Neural progenitor cell (in vitro differentiated cells): ENCODE data around the gene HHAT. TPM values are rescaled to one million over a fixed set of nuclear protein-coding genes. Genes with fewer than 3 reads are reported as not detected.

ENCODE experiments used
- DNase-seq: peaks from one replicate; pipeline ENCODE4 v3.0.0-alpha.2; 2016; ENCODE audit warnings: low spot score
- H2AFZ ChIP-seq: fragments of 200-600 bp; sonication (generic); replicated peaks from 2 replicates; pipeline ENCODE4 v1.6.1; 2016; ENCODE audit warnings: antibody characterized with exemption
- H3F3A ChIP-seq: fragments of 200-600 bp; sonication (generic); 2 replicates; pipeline ENCODE4 v1.6.1; 2016; ENCODE audit warnings: antibody characterized with exemption, low read depth
- H3K27ac ChIP-seq: fragments of 200-600 bp; sonication (generic); 2 replicates; pipeline ENCODE4 v1.5.1; 2016; ENCODE audit warnings: mild to moderate bottlenecking
- H3K27me3 ChIP-seq: fragments of 200-600 bp; sonication (generic); 2 replicates; pipeline ENCODE4 v1.6.1; 2016; ENCODE audit warnings: mild to moderate bottlenecking, moderate library complexity
- H3K36me3 ChIP-seq: fragments of 200-600 bp; sonication (generic); 2 replicates; pipeline ENCODE4 v1.5.1; 2016
- H3K4me1 ChIP-seq: fragments of 200-600 bp; sonication (generic); 2 replicates; pipeline ENCODE4 v1.6.1; 2016; ENCODE audit warnings: mixed run types
- H3K4me2 ChIP-seq: fragments of 200-600 bp; sonication (generic); 2 replicates; pipeline ENCODE4 v1.6.1; 2016
- H3K4me3 ChIP-seq: fragments of 200-600 bp; sonication (generic); 2 replicates; pipeline ENCODE4 v1.5.1; 2016
- H3K79me2 ChIP-seq: fragments of 200-600 bp; sonication (generic); 2 replicates; pipeline ENCODE4 v1.6.1; 2016; ENCODE audit warnings: low read depth
- H3K9ac ChIP-seq: fragments of 200-600 bp; sonication (generic); 2 replicates; pipeline ENCODE4 v1.6.1; 2016
- H3K9me3 ChIP-seq: fragments of 200-600 bp; sonication (generic); 2 replicates; pipeline ENCODE4 v1.5.1; 2016; ENCODE audit warnings: low read depth
- H4K20me1 ChIP-seq: fragments of 200-600 bp; sonication (generic); 2 replicates; pipeline ENCODE4 v1.6.1; 2016; ENCODE audit warnings: low read depth
- H3K27ac Mint-ChIP-seq: 3 replicates; pipeline ENCODE4 v1.8.0; 2021; ENCODE audit warnings: mixed read lengths
- H3K27me3 Mint-ChIP-seq: 2 replicates; pipeline ENCODE4 v1.8.0; 2022; ENCODE audit warnings: low read depth, mild to moderate bottlenecking, inconsistent platforms, moderate library complexity, mixed read lengths; ENCODE audit not compliant: insufficient read depth
- H3K36me3 Mint-ChIP-seq: 3 replicates; pipeline ENCODE4 v1.8.0; 2021; ENCODE audit warnings: mixed read lengths
- H3K4me1 Mint-ChIP-seq: 3 replicates; pipeline ENCODE4 v1.8.0; 2021; ENCODE audit warnings: mixed read lengths
- H3K4me3 Mint-ChIP-seq: 3 replicates; pipeline ENCODE4 v1.8.0; 2021; ENCODE audit warnings: mild to moderate bottlenecking, moderate library complexity, mixed read lengths
- H3K9me3 Mint-ChIP-seq: 3 replicates; pipeline ENCODE4 v1.8.0; 2020; ENCODE audit warnings: mixed read lengths
- EZH2 ChIP-seq: fragments of 200-600 bp; sonication (generic); IDR thresholded peaks from 2 replicates; pipeline ENCODE4 v1.6.1; 2017; ENCODE audit warnings: antibody characterized with exemption, mild to moderate bottlenecking, moderate library complexity
- EZH2phosphoT487 ChIP-seq: fragments of 200-600 bp; sonication (generic); IDR thresholded peaks from 2 replicates; pipeline ENCODE4 v1.6.1; 2017; ENCODE audit warnings: antibody characterized with exemption
- total RNA-seq: library from RNA; depleted of rRNA; stranded (reverse); fragments of >200 nt; gene quantifications from 2 replicates; pipeline ENCODE4 v1.2.3, GENCODE V29; 2015; ENCODE audit warnings: low replicate concordance
- TF ChIP-seq, protein P1 (sequence below): fragments of 200-600 bp; sonication (generic); IDR thresholded peaks from 2 replicates; pipeline ENCODE4 v1.5.1; 2017; ENCODE audit warnings: antibody characterized with exemption, mild to moderate bottlenecking

Gene HHAT
- total RNA-seq, 1 donor from 2014 or later: 10.3 TPM

DNA sequence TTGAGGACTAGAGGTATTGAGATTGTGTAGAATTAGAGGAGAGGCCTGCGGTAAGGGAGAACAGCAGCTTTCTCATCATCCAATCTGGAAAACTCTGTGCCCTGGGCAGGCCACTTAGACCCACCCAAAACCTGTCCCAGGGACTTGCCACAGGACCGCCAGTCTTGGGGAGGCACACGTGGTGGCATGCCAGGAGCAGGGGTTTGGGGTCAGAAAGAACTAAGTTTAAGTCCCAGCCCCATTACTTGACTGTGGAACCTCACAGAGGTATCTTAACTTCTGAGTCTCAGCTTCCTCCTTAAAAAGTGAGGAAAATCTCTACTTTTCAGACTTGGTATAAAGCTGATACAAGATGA is 356.6 kb downstream of the HHAT start:
- TF ChIP-seq EZH2 (no peak), EZH2phosphoT487 (no peak)
- TF ChIP-seq, protein P1, sequence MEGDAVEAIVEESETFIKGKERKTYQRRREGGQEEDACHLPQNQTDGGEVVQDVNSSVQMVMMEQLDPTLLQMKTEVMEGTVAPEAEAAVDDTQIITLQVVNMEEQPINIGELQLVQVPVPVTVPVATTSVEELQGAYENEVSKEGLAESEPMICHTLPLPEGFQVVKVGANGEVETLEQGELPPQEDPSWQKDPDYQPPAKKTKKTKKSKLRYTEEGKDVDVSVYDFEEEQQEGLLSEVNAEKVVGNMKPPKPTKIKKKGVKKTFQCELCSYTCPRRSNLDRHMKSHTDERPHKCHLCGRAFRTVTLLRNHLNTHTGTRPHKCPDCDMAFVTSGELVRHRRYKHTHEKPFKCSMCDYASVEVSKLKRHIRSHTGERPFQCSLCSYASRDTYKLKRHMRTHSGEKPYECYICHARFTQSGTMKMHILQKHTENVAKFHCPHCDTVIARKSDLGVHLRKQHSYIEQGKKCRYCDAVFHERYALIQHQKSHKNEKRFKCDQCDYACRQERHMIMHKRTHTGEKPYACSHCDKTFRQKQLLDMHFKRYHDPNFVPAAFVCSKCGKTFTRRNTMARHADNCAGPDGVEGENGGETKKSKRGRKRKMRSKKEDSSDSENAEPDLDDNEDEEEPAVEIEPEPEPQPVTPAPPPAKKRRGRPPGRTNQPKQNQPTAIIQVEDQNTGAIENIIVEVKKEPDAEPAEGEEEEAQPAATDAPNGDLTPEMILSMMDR: no peak
- peaks cover 2% of the 10 kb centered on the region for H3K4me1 Mint-ChIP-seq
- Histone ChIP-seq H3K27ac (no peak overlapping the region), H3K79me2 (no peaks in the 10 kb centered on the region), H3K4me2 (no peak overlapping the region), H3F3A (no peaks in the 10 kb centered on the region), H2AFZ (no peak overlapping the region), H3K4me3 (no peak overlapping the region), H3K4me1 (no peaks in the 10 kb centered on the region), H3K9me3 (no peaks in the 10 kb centered on the region), H3K36me3 (no peaks in the 10 kb centered on the region), H3K27me3 (no peaks in the 10 kb centered on the region), H4K20me1 (no peaks in the 10 kb centered on the region), H3K9ac (no peak overlapping the region)
- peaks cover 2% of the 10 kb centered on the region for H3K27me3 Mint-ChIP-seq
- no peak overlapping the region for H3K4me3 Mint-ChIP-seq
- no peaks in the 10 kb centered on the region for H3K9me3 Mint-ChIP-seq
- H3K36me3 Mint-ChIP-seq: peaks cover 2% of the 10 kb centered on the region
- DNase-seq: no peak
- H3K27ac Mint-ChIP-seq: no peak overlapping the region

DNA sequence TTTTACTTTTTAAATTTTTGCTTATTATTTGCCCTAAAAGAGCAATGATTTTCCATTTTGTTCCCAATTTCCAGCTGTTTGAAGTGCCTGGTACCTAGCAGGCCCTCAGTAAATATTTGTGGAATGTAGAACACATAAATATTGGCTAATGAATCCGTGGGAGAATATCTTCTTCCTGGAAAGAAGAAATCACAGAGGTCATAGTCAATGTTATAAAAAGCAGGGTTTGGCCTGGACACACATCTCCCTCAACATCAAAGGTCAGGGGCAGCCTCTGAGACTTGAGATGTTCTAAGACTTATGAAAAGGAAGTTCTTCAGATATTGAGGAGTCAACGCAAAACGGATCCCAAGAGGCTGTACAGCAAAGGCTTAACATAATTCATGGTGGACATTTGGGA is 358.1 kb downstream of the HHAT start:
- H3F3A ChIP-seq: no peaks in the 10 kb centered on the region
- no peaks in the 10 kb centered on the region for H3K4me1 ChIP-seq
- no peak for TF ChIP-seq EZH2phosphoT487
- TF ChIP-seq, protein P1: no peak
- TF ChIP-seq EZH2: no peak
- DNase-seq: no peak
- H3K4me2 ChIP-seq: no peak overlapping the region
- H2AFZ ChIP-seq: no peak overlapping the region
- no peaks in the 10 kb centered on the region for H4K20me1 ChIP-seq
- H3K9ac ChIP-seq: no peak overlapping the region
- H3K27ac ChIP-seq: no peak overlapping the region
- no peaks in the 10 kb centered on the region for H3K36me3 ChIP-seq
- Mint-ChIP-seq H3K4me1 (peaks cover 2% of the 10 kb centered on the region), H3K4me3 (no peak overlapping the region), H3K9me3 (no peaks in the 10 kb centered on the region), H3K27ac (no peak overlapping the region), H3K27me3 (peaks cover 4% of the 10 kb centered on the region), H3K36me3 (peaks cover 2% of the 10 kb centered on the region)
- no peaks in the 10 kb centered on the region for H3K9me3 ChIP-seq
- H3K79me2 ChIP-seq: no peaks in the 10 kb centered on the region
- H3K4me3 ChIP-seq: no peak overlapping the region
- H3K27me3 ChIP-seq: no peaks in the 10 kb centered on the region

DNA sequence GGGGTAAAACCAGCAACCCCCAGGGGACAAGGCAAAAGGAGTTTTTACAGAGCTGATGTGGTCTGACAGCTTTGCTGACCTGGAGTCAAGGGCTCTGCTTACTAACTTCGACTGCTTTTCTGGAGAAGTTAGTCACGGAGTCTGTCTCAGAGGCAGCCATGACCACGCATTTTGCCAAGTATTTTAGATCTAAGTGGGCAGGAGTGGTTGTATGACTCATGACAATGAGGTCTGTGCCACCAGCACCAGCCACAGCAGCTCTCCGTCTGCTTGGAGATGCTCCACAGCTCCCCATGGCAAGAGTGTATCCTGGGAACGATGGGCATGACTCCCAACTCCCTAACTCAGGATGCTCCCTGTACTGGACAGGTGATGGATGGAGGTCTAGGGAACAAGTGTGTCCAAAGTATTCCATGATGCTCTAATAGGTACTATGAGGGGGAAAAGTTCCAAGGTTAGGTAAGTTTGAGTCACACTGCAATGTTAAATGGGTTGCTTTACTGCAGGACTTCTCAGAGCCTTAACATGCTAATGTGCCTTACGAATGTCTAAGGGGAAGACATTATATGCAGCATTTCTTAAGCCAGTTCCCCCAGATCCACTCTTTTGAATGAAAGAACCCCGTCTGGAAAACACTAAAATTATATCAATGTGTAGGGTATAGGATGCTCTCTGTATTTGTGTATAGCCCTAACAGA is 359.0 kb downstream of the HHAT start:
- no peak overlapping the region for H3K4me3 Mint-ChIP-seq
- TF ChIP-seq, protein P1: no peak
- TF ChIP-seq EZH2phosphoT487: no peak
- no peak for TF ChIP-seq EZH2
- H3K36me3 ChIP-seq: no peaks in the 10 kb centered on the region
- no peaks in the 10 kb centered on the region for H3K4me1 ChIP-seq
- H3F3A ChIP-seq: no peaks in the 10 kb centered on the region
- H3K79me2 ChIP-seq: no peaks in the 10 kb centered on the region
- H3K27me3 Mint-ChIP-seq: peaks cover 4% of the 10 kb centered on the region
- H3K27ac ChIP-seq: no peak overlapping the region
- no peak overlapping the region for H3K4me3 ChIP-seq
- no peaks in the 10 kb centered on the region for H4K20me1 ChIP-seq
- H3K9me3 ChIP-seq: no peaks in the 10 kb centered on the region
- no peak overlapping the region for H3K4me2 ChIP-seq
- H3K9me3 Mint-ChIP-seq: no peaks in the 10 kb centered on the region
- H3K36me3 Mint-ChIP-seq: peaks cover 2% of the 10 kb centered on the region
- H3K27me3 ChIP-seq: no peaks in the 10 kb centered on the region
- no peak for DNase-seq
- no peak overlapping the region for H2AFZ ChIP-seq
- H3K9ac ChIP-seq: no peak overlapping the region
- H3K4me1 Mint-ChIP-seq: peaks cover 2% of the 10 kb centered on the region
- no peak overlapping the region for H3K27ac Mint-ChIP-seq
